B cell (primary cell): ENCODE results near the gene NMUR1. TPM values are rescaled to one million over a fixed set of nuclear protein-coding genes. Genes with fewer than 3 reads are reported as not detected.

Source experiments
- ATAC-seq: fragments of 200-7000 bp; cut with Tn5 transposase; one replicate; pipeline ENCODE4 v1.10.0; 2021; ENCODE audit warnings: low read depth, mild to moderate bottlenecking, moderate number of reproducible peaks, moderate library complexity
- CTCF ChIA-PET: fragments of 350-600 bp; sonication (Branson Sonifier 250); formaldehyde crosslinking; loops from one replicate; lab custom pipeline; 2021; ENCODE audit warnings: antibody characterized with exemption, inconsistent platforms; lab: Charles Lee
- POLR2A ChIA-PET: fragments of 350-600 bp; sonication (Branson Sonifier 250); formaldehyde crosslinking; loops from one replicate; lab custom pipeline; 2021; ENCODE audit warnings: antibody characterized with exemption; lab: Charles Lee
- DNase-seq: peaks from one replicate; pipeline ENCODE4 v3.0.0; 2013
- H2AFZ ChIP-seq: 2 replicates; pipeline ENCODE4 v1.6.1; 2012; ENCODE audit warnings: mild to moderate bottlenecking, low read depth, low read length; ENCODE audit not compliant: insufficient read depth, poor library complexity, severe bottlenecking
- H3K27ac ChIP-seq, 2 donors: 1 replicate in 1 of 2; 2 replicates in 1 of 2; pipeline ENCODE4 v1.5.1; 2012 to 2013; ENCODE audit warnings: low read length in 2 of 2, mild to moderate bottlenecking in 2 of 2, moderate library complexity in 1 of 2
- H3K27me3 ChIP-seq, 4 experiments: fragments of 200-600 bp in 1 of 4; sonication (generic) in 1 of 4; replicated peaks in 1 of 4; 1 replicate in 2 of 4; 2 replicates in 2 of 4; pipeline versions ENCODE4 v1.6.1 to v1.7.0; 2013 to 2016; ENCODE audit warnings: low read length in 3 of 4, mild to moderate bottlenecking in 2 of 4, mixed read lengths in 1 of 4, moderate library complexity in 1 of 4; ENCODE audit not compliant: insufficient read depth in 4 of 4, control insufficient read depth in 3 of 4; ENCODE audit errors: control extremely low read depth in 1 of 4
- H3K36me3 ChIP-seq, 2 experiments: replicated peaks in 1 of 2; 1 replicate in 1 of 2; 2 replicates in 1 of 2; pipeline versions ENCODE4 v1.6.1 to v1.7.1; 2013; ENCODE audit warnings: low read length in 1 of 2; ENCODE audit not compliant: insufficient read depth in 2 of 2, control insufficient read depth in 1 of 2; ENCODE audit errors: control extremely low read depth in 1 of 2, extremely low read depth in 1 of 2
- H3K4me1 ChIP-seq, 2 donors: fragments of 200-600 bp in 1 of 2; sonication (generic) in 1 of 2; 1 replicate in 1 of 2; 2 replicates in 1 of 2; pipeline versions ENCODE4 v1.5.1 to v1.6.1; 2013 to 2017; ENCODE audit warnings: low read length in 2 of 2; ENCODE audit not compliant: control insufficient read depth in 2 of 2, insufficient read depth in 2 of 2
- H3K4me2 ChIP-seq: replicated peaks from 2 replicates; pipeline ENCODE3; 2012; ENCODE audit warnings: mild to moderate bottlenecking, low read depth, low read length; ENCODE audit not compliant: poor library complexity, severe bottlenecking
- H3K4me3 ChIP-seq, 5 experiments: fragments of 200-600 bp in 1 of 5; sonication (generic) in 1 of 5; 1 replicate in 3 of 5; 2 replicates in 2 of 5; pipeline versions ENCODE4 v1.5.1 to v1.7.0; 2011 to 2016; ENCODE audit warnings: low read length in 4 of 5, mild to moderate bottlenecking in 4 of 5, low read depth in 2 of 5, control low read depth in 1 of 5, moderate library complexity in 1 of 5; ENCODE audit not compliant: insufficient read depth in 1 of 5; ENCODE audit errors: control extremely low read depth in 1 of 5, extremely low read depth in 1 of 5
- H3K79me2 ChIP-seq: fragments of 200-600 bp; sonication (generic); one replicate; pipeline ENCODE4 v1.6.0; 2016; ENCODE audit warnings: low read length; ENCODE audit not compliant: control insufficient read depth, insufficient read depth
- H3K9ac ChIP-seq: fragments of 200-600 bp; sonication (generic); 2 replicates; pipeline ENCODE4 v1.6.1; 2017; ENCODE audit warnings: mild to moderate bottlenecking, low read length, moderate library complexity
- H3K9me3 ChIP-seq, 3 donors: one replicate each; pipeline versions ENCODE4 v1.6.1 to v1.7.1; 2013; ENCODE audit warnings: low read length in 2 of 3; ENCODE audit not compliant: control insufficient read depth in 2 of 3, insufficient read depth in 1 of 3; ENCODE audit errors: control extremely low read depth in 1 of 3
- H4K20me1 ChIP-seq: 2 replicates; pipeline ENCODE4 v1.6.0; 2012; ENCODE audit warnings: mild to moderate bottlenecking, low read length; ENCODE audit not compliant: insufficient read depth, control insufficient read depth, poor library complexity, severe bottlenecking
- H3K27ac Mint-ChIP-seq: one replicate; pipeline ENCODE4 v1.8.0; 2021; ENCODE audit warnings: mixed read lengths
- H3K27me3 Mint-ChIP-seq: one replicate; pipeline ENCODE4 v1.8.0; 2021; ENCODE audit warnings: mixed read lengths
- H3K4me1 Mint-ChIP-seq: one replicate; pipeline ENCODE4 v1.8.0; 2021; ENCODE audit warnings: mixed read lengths
- H3K4me3 Mint-ChIP-seq: one replicate; pipeline ENCODE4 v1.8.0; 2021; ENCODE audit warnings: mixed read lengths
- H3K9me3 Mint-ChIP-seq: one replicate; pipeline ENCODE4 v1.8.0; 2022; ENCODE audit warnings: mixed read lengths; ENCODE audit not compliant: insufficient read depth
- CTCF ChIP-seq: fragments of 200-600 bp; IDR thresholded peaks from one replicate; pipeline ENCODE4 v1.8.0; 2022; ENCODE audit warnings: antibody characterized with exemption, mild to moderate bottlenecking
- EZH2 ChIP-seq: IDR thresholded peaks from 2 replicates; pipeline ENCODE4 v1.6.1; 2012; ENCODE audit warnings: borderline replicate concordance, low read depth, mild to moderate bottlenecking, moderate library complexity, low read length; ENCODE audit not compliant: insufficient read depth, poor library complexity, severe bottlenecking
- WGBS: methylation state at CpG from one replicate; pipeline ENCODE4 v1.1.5; 2013; ENCODE audit warnings: missing lambda C conversion rate; ENCODE audit not compliant: insufficient coverage; 5-methylcytosine and 5-hydroxymethylcytosine counted together
- intact Hi-C: fragments of 100-400 bp; cut with micrococcal nuclease; formaldehyde crosslinking; loops from one replicate; pipeline ENCODE4 v1.10.0; 2022
- polyA plus RNA-seq: library from polyadenylated mRNA; depleted of rRNA; stranded (reverse); fragments of >200 nt; gene quantifications from 2 replicates; pipeline ENCODE4 v1.2.3, GENCODE V29; 2012
- total RNA-seq, 2 donors: library from RNA; stranded (reverse); fragments of 120-200 nt in 1 of 2; gene quantifications; 1 replicate in 1 of 2; 2 replicates in 1 of 2; pipeline versions ENCODE4 v1.2.3 to v1.2.4, GENCODE V29; 2013 to 2022

NMUR1 gene
- total and polyA plus RNA-seq, 2 donors (not counting 1 experiment from before 2014, with no cell fraction given), result 0.09 to 0.10 TPM

- CTCF ChIA-PET, result no interaction called here
- no peak overlapping the region for H3K4me2 ChIP-seq
- H3K9ac ChIP-seq, result no peak overlapping the region
- 86% methylated on average over 15 of the region's 15 CpGs for WGBS
- H3K4me3 ChIP-seq, result no peak overlapping the region
- Mint-ChIP-seq H3K4me1 (no peaks in the 10 kb centered on the region), H3K27ac (no peak overlapping the region), H3K9me3 (no peaks in the 10 kb centered on the region), H3K27me3 (no peaks in the 10 kb centered on the region), H3K4me3 (no peak overlapping the region)
- no peaks in the 10 kb centered on the region for H3K4me1 ChIP-seq
- no peaks in the 10 kb centered on the region for H3K79me2 ChIP-seq
- no peak overlapping the region for H3K27ac ChIP-seq
- ATAC-seq (no peak), DNase-seq (no peak)
- H3K9me3 ChIP-seq, result no peaks in the 10 kb centered on the region
- H3K27me3 ChIP-seq, result no peaks in the 10 kb centered on the region
- no peaks in the 10 kb centered on the region for H4K20me1 ChIP-seq
- no peaks in the 10 kb centered on the region for H3K36me3 ChIP-seq
- H2AFZ ChIP-seq, result no peak overlapping the region
- POLR2A ChIA-PET, result no interaction called here
- no peak for TF ChIP-seq CTCF
- TF ChIP-seq EZH2, result no peak
- intact Hi-C loops, result no loop called here
Observed at GRCh38 chr2:231573698-231574421, 43.6 kb upstream of the NMUR1 start.

- TF ChIP-seq CTCF (no peak), EZH2 (no peak)
- Histone ChIP-seq H3K4me1 (no peaks in the 10 kb centered on the region), H3K79me2 (no peaks in the 10 kb centered on the region), H3K4me3 (no peak overlapping the region), H3K4me2 (no peak overlapping the region), H3K27me3 (no peaks in the 10 kb centered on the region), H4K20me1 (no peaks in the 10 kb centered on the region), H3K36me3 (no peaks in the 10 kb centered on the region), H3K9ac (no peak overlapping the region), H3K9me3 (no peaks in the 10 kb centered on the region), H3K27ac (no peak overlapping the region), H2AFZ (no peak overlapping the region)
- Mint-ChIP-seq H3K27me3 (no peaks in the 10 kb centered on the region), H3K9me3 (no peaks in the 10 kb centered on the region), H3K27ac (no peak overlapping the region), H3K4me1 (no peaks in the 10 kb centered on the region), H3K4me3 (no peak overlapping the region)
- DNase-seq (no peak), ATAC-seq (no peak)
- POLR2A ChIA-PET, result no interaction called here
- intact Hi-C loops, result no loop called here
- 69% methylated on average over 4 of the region's 4 CpGs for WGBS
- CTCF ChIA-PET, result no interaction called here
Observed at GRCh38 chr2:231573096-231573495, 42.9 kb upstream of the NMUR1 start.
